A549 (cell line): ENCODE measurements around the gene DGUOK. TPM values are rescaled to one million over a fixed set of nuclear protein-coding genes. Genes with fewer than 3 reads are reported as not detected.

ENCODE experiments used
- ATAC-seq, 2 experiments: fragments of 200-7000 bp in 1 of 2; fragments of >200 bp in 1 of 2; cut with Nextera tagmentation in 1 of 2; cut with Tn5 transposase in 1 of 2; 3 replicates each; pipeline versions ENCODE4 v1.8.0 to v1.9.1; 2018 to 2020; ENCODE audit warnings: mild to moderate bottlenecking in 1 of 2, moderate library complexity in 1 of 2
- CTCF ChIA-PET: fragments of 300-600 bp; sonication (Branson Sonifier 250); formaldehyde crosslinking; extraction: SDS; loops from one replicate; lab custom pipeline; 2021; ENCODE audit warnings: antibody characterized with exemption, inconsistent platforms; lab: Yijun Ruan, JAX
- POLR2A ChIA-PET: fragments of 350-600 bp; formaldehyde crosslinking; extraction: SDS; loops from one replicate; lab custom pipeline; 2021; ENCODE audit warnings: antibody characterized with exemption, inconsistent platforms; lab: Yijun Ruan, JAX
- DNase-seq, 2 experiments: peaks; one replicate each; pipeline versions ENCODE4 v3.0.0 to v3.0.0-alpha.2; 2011 to 2016; ENCODE audit warnings: low read depth in 1 of 2, low spot score in 1 of 2
- FAIRE-seq: peaks from 2 replicates; lab custom pipeline; 2011; peaks lifted over from hg19 to GRCh38; lab: Jason Lieb, UNC
- H3K27ac ChIP-seq, 2 experiments: fragments of >200 bp; sonication (Bioruptor Twin); formaldehyde crosslinking; 3 replicates each; pipeline ENCODE4 v1.5.1; 2016 to 2017
- H3K4me1 ChIP-seq: fragments of >200 bp; sonication (Bioruptor Twin); formaldehyde crosslinking; 3 replicates; pipeline ENCODE4 v1.6.1; 2016
- H3K4me2 ChIP-seq: fragments of >200 bp; sonication (Bioruptor Twin); formaldehyde crosslinking; 3 replicates; pipeline ENCODE4 v1.6.1; 2016
- H3K4me3 ChIP-seq: fragments of >200 bp; sonication (Bioruptor Twin); formaldehyde crosslinking; 3 replicates; pipeline ENCODE4 v1.5.1; 2016
- H3K9me3 ChIP-seq: fragments of >200 bp; sonication (Bioruptor Twin); formaldehyde crosslinking; 3 replicates; pipeline ENCODE4 v1.6.1; 2016
- CBX2 ChIP-seq: fragments of 200-600 bp; sonication (generic); IDR thresholded peaks from 2 replicates; pipeline ENCODE4 v1.6.1; 2016; ENCODE audit warnings: low read depth, mild to moderate bottlenecking, borderline replicate concordance
- CTCF ChIP-seq: fragments of >200 bp; sonication (Bioruptor Twin); formaldehyde crosslinking; IDR thresholded peaks from 3 replicates; pipeline ENCODE4 v1.5.1; 2016
- E2F6 ChIP-seq: IDR thresholded peaks from 2 replicates; pipeline ENCODE4 v1.6.1; 2012; ENCODE audit warnings: low read depth, borderline replicate concordance
- EHF ChIP-seq: fragments of 250-450 bp; sonication (Bioruptor Pico); IDR thresholded peaks from 2 replicates; pipeline ENCODE4 v1.5.0; 2020; ENCODE audit warnings: mild to moderate bottlenecking
- ELK1 ChIP-seq: fragments of 150-350 bp; IDR thresholded peaks from 2 replicates; pipeline ENCODE4 v1.6.1; 2014; ENCODE audit warnings: low read depth, mild to moderate bottlenecking, low read length
- ESRRA ChIP-seq: fragments of 150-350 bp; IDR thresholded peaks from 2 replicates; pipeline ENCODE4 v1.6.1; 2014; ENCODE audit warnings: mild to moderate bottlenecking, low read length, borderline replicate concordance
- HMGXB4 ChIP-seq: fragments of 250-450 bp; sonication (Bioruptor Pico); IDR thresholded peaks from 2 replicates; pipeline ENCODE4 v1.5.0; 2021; ENCODE audit warnings: mild to moderate bottlenecking, moderate library complexity, borderline replicate concordance
- JUNB ChIP-seq: fragments of >200 bp; sonication (Bioruptor Twin); formaldehyde crosslinking; IDR thresholded peaks from 2 replicates; pipeline ENCODE4 v1.6.1; 2016
- MAFK ChIP-seq: fragments of 450-650 bp; IDR thresholded peaks from 2 replicates; pipeline ENCODE4 v1.6.1; 2014; ENCODE audit not compliant: partially characterized antibody
- MAX ChIP-seq: IDR thresholded peaks from 2 replicates; pipeline ENCODE4 v1.6.1; 2012
- NFE2L2 ChIP-seq: fragments of 150-350 bp; conservative IDR thresholded peaks from 2 replicates; pipeline ENCODE4 v1.6.1; 2014; ENCODE audit warnings: low read length
- PBX3 ChIP-seq: IDR thresholded peaks from 2 replicates; pipeline ENCODE4 v1.6.1; 2012
- PHF8 ChIP-seq: fragments of 200-600 bp; sonication (generic); IDR thresholded peaks from 2 replicates; pipeline ENCODE4 v1.6.1; 2016; ENCODE audit warnings: low read depth, mild to moderate bottlenecking, antibody characterized with exemption, moderate library complexity, borderline replicate concordance
- POLR2A ChIP-seq: IDR thresholded peaks from 2 replicates; pipeline ENCODE4 v1.6.1; 2012; ENCODE audit warnings: mild to moderate bottlenecking, low read length
- RFX5 ChIP-seq: fragments of 450-650 bp; IDR thresholded peaks from 2 replicates; pipeline ENCODE4 v1.7.1; 2014; ENCODE audit warnings: antibody characterized with exemption, mild to moderate bottlenecking, moderate library complexity
- RNF2 ChIP-seq: fragments of 200-600 bp; sonication (generic); IDR thresholded peaks from 2 replicates; pipeline ENCODE4 v1.6.1; 2016; ENCODE audit warnings: low read depth, mild to moderate bottlenecking, antibody characterized with exemption, moderate library complexity, borderline replicate concordance
- SMC3 ChIP-seq: fragments of >200 bp; sonication (Bioruptor Twin); formaldehyde crosslinking; IDR thresholded peaks from 3 replicates; pipeline ENCODE4 v1.6.1; 2018; ENCODE audit warnings: inconsistent platforms
- TFCP2L1 ChIP-seq: fragments of 250-450 bp; sonication (Bioruptor Pico); IDR thresholded peaks from 2 replicates; pipeline ENCODE4 v1.5.0; 2021; ENCODE audit warnings: mild to moderate bottlenecking
- TP53 ChIP-seq: fragments of 250-450 bp; sonication (Bioruptor Pico); IDR thresholded peaks from 2 replicates; pipeline ENCODE4 v1.5.0; 2021; ENCODE audit warnings: mild to moderate bottlenecking, moderate library complexity
- ZC3H11A ChIP-seq: fragments of 450-650 bp; IDR thresholded peaks from 2 replicates; pipeline ENCODE4 v1.6.1; 2014; ENCODE audit warnings: antibody characterized with exemption, mild to moderate bottlenecking
- ZFP36 ChIP-seq: fragments of 450-650 bp; IDR thresholded peaks from 2 replicates; pipeline ENCODE4 v1.6.1; 2014; ENCODE audit warnings: borderline replicate concordance; ENCODE audit not compliant: partially characterized antibody
- WGBS: methylation state at CpG from one replicate; pipeline ENCODE4 v1.1.6; 2017; ENCODE audit errors: missing lambda C conversion rate; 5-methylcytosine and 5-hydroxymethylcytosine counted together
- polyA plus RNA-seq, 4 experiments: library from polyadenylated mRNA; depleted of rRNA in 3 of 4; stranded (reverse); fragments of >200 nt; fragmentation: RNase III in 1 of 4; extraction: RNeasy Plus Mini Kit Qiagen cat#74134 plus additional on column Dnase treatment in 1 of 4; gene quantifications; 2 replicates in 3 of 4; 3 replicates in 1 of 4; pipeline ENCODE4 v1.2.3, GENCODE V29; 2011 to 2017

DGUOK gene
- polyA plus RNA-seq, 2 of the 4 experiments (the other 2 are of a cell fraction), result 128 to 145 TPM

- POLR2A ChIA-PET, result no interaction called here
- ATAC-seq, result no peak
- no peak for FAIRE-seq
- CTCF ChIA-PET, result interaction anchor here (1.5 kb wide), 1 partner anchor 12 kb away, joined by 6 read pairs; no protein-coding TSS in a partner anchor
- no peak for DNase-seq
- Histone ChIP-seq H3K4me2 (no peak overlapping the region), H3K4me1 (peaks cover 12% of the 10 kb centered on the region; the same call in 1 of the 3 replicates)
- 92% methylated on average over 7 of the region's 7 CpGs for WGBS
- TF ChIP-seq PHF8, result no peak
- TF ChIP-seq, all 56 proteins: peak for 0
- Histone ChIP-seq H3K9me3 (no peaks in the 10 kb centered on the region), H3K27ac (no peak overlapping the region), H3K4me3 (no peak overlapping the region)
These were observed 79.8 kb downstream of the DGUOK start for GRCh38 chr2:74006459-74006858.

- TF ChIP-seq CBX2 (no peak), PBX3 (no peak), POLR2A (no peak), RNF2 (no peak), EHF (no peak), E2F6 (no peak)
- 70% methylated on average over 4 of the region's 4 CpGs for WGBS
- CTCF ChIA-PET, result interaction anchor here (1.5 kb wide), 1 partner anchor 13 kb away, joined by 6 read pairs; no protein-coding TSS in a partner anchor
- H3K4me1 ChIP-seq, result peaks cover 12% of the 10 kb centered on the region; the same call in 1 of the 3 replicates
- POLR2A ChIA-PET, result no interaction called here
- H3K4me2 ChIP-seq, result no peak overlapping the region
- DNase-seq (no peak), ATAC-seq (no peak), FAIRE-seq (no peak)
- no peak overlapping the region for H3K27ac ChIP-seq
- no peaks in the 10 kb centered on the region for H3K9me3 ChIP-seq
- no peak overlapping the region for H3K4me3 ChIP-seq
These were observed 80.4 kb downstream of the DGUOK start for GRCh38 chr2:74007121-74007520.

- no peak overlapping the region for H3K4me2 ChIP-seq
- H3K4me3 ChIP-seq, result no peak overlapping the region
- peaks cover 12% of the 10 kb centered on the region; the same call in 1 of the 3 replicates for H3K4me1 ChIP-seq
- ChIA-PET CTCF (interaction anchor here (0.8 kb wide), 2 partner anchors 21 kb away, joined by 3 read pairs; no protein-coding TSS in a partner anchor), POLR2A (no interaction called here)
- no peaks in the 10 kb centered on the region for H3K9me3 ChIP-seq
- no peak for ATAC-seq
- FAIRE-seq, result no peak
- no peak for DNase-seq
- no peak for TF ChIP-seq SMC3
- TF ChIP-seq JUNB, result no peak
- no peak for TF ChIP-seq ELK1
- no peak for TF ChIP-seq NFE2L2
- TF ChIP-seq POLR2A, result no peak
- TF ChIP-seq ESRRA, result no peak
- no peak for TF ChIP-seq MAFK
- no peak for TF ChIP-seq TP53 (CRISPR knock-in tag)
- no peak for TF ChIP-seq MAX
- no peak for TF ChIP-seq TFCP2L1 (CRISPR knock-in tag)
- TF ChIP-seq ZC3H11A, result no peak
- TF ChIP-seq RFX5, result no peak
- TF ChIP-seq CTCF, result no peak
- no peak for TF ChIP-seq ZFP36
- no peak for TF ChIP-seq HMGXB4
- no peak overlapping the region for H3K27ac ChIP-seq
- WGBS, result 92% methylated on average over 5 of the region's 5 CpGs
These were observed 81.0 kb downstream of the DGUOK start for GRCh38 chr2:74007711-74008110.
